ENCODE results near the gene ERMN. TPM values are rescaled to one million over a fixed set of nuclear protein-coding genes. Genes with fewer than 3 reads are reported as not detected.
A peak's percentile ranks its signal among the peaks of the same experiment; 100 is the strongest.

The ERMN gene
- total RNA-seq, 2 donors from 2014 or later = 0.11 to 0.37 TPM

GRCh38 chr2:157296490-157296889 is 29.1 kb downstream of the ERMN start:
- Histone ChIP-seq H3K4me1 (no peaks in the 10 kb centered on the region), H3K36me3 (no peaks in the 10 kb centered on the region), H3K27ac (no peak overlapping the region), H3K27me3 (no peaks in the 10 kb centered on the region), H3K9me3 (no peaks in the 10 kb centered on the region), H3K9ac (ENCODE audit: low read depth in 2 of 2, low read length in 2 of 2) (no peak overlapping the region), H3K4me3 (no peak overlapping the region)
- DNase-seq = no peak
- intact Hi-C loops (cut with DNase I) = no loop called here
- TF ChIP-seq, protein P1, sequence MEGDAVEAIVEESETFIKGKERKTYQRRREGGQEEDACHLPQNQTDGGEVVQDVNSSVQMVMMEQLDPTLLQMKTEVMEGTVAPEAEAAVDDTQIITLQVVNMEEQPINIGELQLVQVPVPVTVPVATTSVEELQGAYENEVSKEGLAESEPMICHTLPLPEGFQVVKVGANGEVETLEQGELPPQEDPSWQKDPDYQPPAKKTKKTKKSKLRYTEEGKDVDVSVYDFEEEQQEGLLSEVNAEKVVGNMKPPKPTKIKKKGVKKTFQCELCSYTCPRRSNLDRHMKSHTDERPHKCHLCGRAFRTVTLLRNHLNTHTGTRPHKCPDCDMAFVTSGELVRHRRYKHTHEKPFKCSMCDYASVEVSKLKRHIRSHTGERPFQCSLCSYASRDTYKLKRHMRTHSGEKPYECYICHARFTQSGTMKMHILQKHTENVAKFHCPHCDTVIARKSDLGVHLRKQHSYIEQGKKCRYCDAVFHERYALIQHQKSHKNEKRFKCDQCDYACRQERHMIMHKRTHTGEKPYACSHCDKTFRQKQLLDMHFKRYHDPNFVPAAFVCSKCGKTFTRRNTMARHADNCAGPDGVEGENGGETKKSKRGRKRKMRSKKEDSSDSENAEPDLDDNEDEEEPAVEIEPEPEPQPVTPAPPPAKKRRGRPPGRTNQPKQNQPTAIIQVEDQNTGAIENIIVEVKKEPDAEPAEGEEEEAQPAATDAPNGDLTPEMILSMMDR (IDR thresholded peaks at IDR 0.05) = no peak

DNA sequence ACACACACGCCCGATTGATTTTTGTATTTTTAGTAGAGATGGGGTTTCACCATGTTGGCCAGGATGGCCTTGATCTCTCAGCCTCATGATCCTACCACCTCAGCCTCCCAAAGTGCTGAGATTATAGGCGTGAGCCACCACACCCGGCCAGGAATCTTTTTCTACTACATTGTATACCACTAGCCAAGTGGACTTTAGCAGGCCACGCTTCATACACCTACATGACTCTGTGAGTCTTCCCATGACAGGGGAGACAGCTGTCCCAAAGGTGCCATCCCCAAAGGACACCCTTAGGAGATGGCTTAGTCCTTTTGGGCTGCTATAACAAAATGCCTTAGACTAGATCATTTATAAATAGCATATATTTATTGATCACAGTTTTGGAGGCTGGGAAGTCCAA is 32.8 kb downstream of the ERMN start:
- TF ChIP-seq, protein P1 (IDR thresholded peaks at IDR 0.05) = no peak
- intact Hi-C loops (cut with DNase I) = no loop called here

DNA sequence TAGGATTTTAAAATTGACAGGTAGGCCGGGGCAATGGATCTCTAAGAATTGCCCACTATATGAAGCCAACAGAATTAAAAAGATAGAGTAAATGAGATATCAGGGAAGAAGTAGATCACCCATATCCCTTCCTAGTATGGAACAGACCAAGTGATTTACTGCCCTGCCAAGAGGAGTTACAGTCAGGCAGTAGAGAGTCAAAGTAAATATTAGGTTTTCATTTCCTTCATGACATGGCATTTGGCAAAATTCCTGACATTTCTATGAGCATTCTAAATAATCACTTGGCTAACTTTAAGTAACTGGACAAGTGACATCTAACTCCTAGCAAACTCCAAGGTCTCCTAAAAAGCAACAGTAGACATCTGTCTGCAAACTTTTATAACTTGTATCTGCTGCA is 34.6 kb downstream of the ERMN start:
- DNase-seq = no peak
- no peak overlapping the region for H3K4me3 ChIP-seq
- no peak overlapping the region for H3K9ac ChIP-seq (ENCODE audit: low read depth in 2 of 2, low read length in 2 of 2)
- no peaks in the 10 kb centered on the region for H3K4me1 ChIP-seq
- TF ChIP-seq, protein P1 (IDR thresholded peaks at IDR 0.05) = no peak
- H3K27me3 ChIP-seq = no peaks in the 10 kb centered on the region
- no peaks in the 10 kb centered on the region for H3K9me3 ChIP-seq
- H3K27ac ChIP-seq = no peak overlapping the region
- H3K36me3 ChIP-seq = no peaks in the 10 kb centered on the region
- intact Hi-C loops (cut with DNase I) = no loop called here

More for the DNA sequence above, 32.8 kb downstream of the ERMN start:
- H3K27ac ChIP-seq = no peak overlapping the region
- H3K4me1 ChIP-seq = no peaks in the 10 kb centered on the region
- no peak overlapping the region for H3K4me3 ChIP-seq
- H3K36me3 ChIP-seq = no peaks in the 10 kb centered on the region
- no peaks in the 10 kb centered on the region for H3K27me3 ChIP-seq
- H3K9me3 ChIP-seq = no peaks in the 10 kb centered on the region
- H3K9ac ChIP-seq (ENCODE audit: low read depth in 2 of 2, low read length in 2 of 2) = no peak overlapping the region
- DNase-seq = no peak

- H3K9ac ChIP-seq (ENCODE audit: low read depth in 2 of 2, low read length in 2 of 2) = no peak overlapping the region
- no peak for DNase-seq
- H3K27ac ChIP-seq = no peak overlapping the region
- TF ChIP-seq, protein P1 (IDR thresholded peaks at IDR 0.05) = no peak
- H3K36me3 ChIP-seq = no peaks in the 10 kb centered on the region
- intact Hi-C loops (cut with DNase I) = no loop called here
- H3K9me3 ChIP-seq = no peaks in the 10 kb centered on the region
- no peaks in the 10 kb centered on the region for H3K4me1 ChIP-seq
- H3K4me3 ChIP-seq = no peak overlapping the region
- no peaks in the 10 kb centered on the region for H3K27me3 ChIP-seq
Measured at GRCh38 chr2:157290525-157290924, 35.1 kb downstream of the ERMN start.

- DNase-seq = no peak
- TF ChIP-seq, protein P1 (IDR thresholded peaks at IDR 0.05) = no peak
- no peak overlapping the region for H3K4me3 ChIP-seq
- H3K4me1 ChIP-seq = no peaks in the 10 kb centered on the region
- H3K36me3 ChIP-seq = no peaks in the 10 kb centered on the region
- no peak overlapping the region for H3K9ac ChIP-seq (ENCODE audit: low read depth in 2 of 2, low read length in 2 of 2)
- no peaks in the 10 kb centered on the region for H3K27me3 ChIP-seq
- H3K27ac ChIP-seq = no peak overlapping the region
- intact Hi-C loops (cut with DNase I) = no loop called here
- H3K9me3 ChIP-seq = no peaks in the 10 kb centered on the region
Measured at GRCh38 chr2:157287160-157287559, 38.5 kb downstream of the ERMN start.

DNA sequence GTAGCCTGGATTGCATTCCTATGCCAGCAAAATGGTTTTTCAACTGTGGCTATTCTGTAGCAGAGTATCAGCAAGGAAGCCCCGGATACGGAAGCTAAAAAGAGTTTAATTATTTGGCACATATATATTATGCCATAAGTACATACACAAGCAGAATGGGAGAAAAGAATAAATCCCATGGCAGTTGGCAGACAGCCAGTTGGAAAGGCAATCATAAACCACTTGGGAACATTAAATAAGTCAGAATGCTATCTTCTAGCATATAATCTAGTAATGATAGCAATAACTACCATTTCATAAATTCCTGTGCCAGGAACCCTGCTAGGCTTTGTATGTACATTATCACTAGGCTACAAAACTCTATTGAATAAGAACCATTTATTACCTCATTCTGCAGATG is 42.2 kb downstream of the ERMN start:
- Histone ChIP-seq H3K4me3 (no peak overlapping the region), H3K27me3 (no peaks in the 10 kb centered on the region), H3K4me1 (no peaks in the 10 kb centered on the region), H3K9ac (ENCODE audit: low read depth in 2 of 2, low read length in 2 of 2) (no peak overlapping the region), H3K27ac (no peak overlapping the region), H3K9me3 (no peaks in the 10 kb centered on the region), H3K36me3 (no peaks in the 10 kb centered on the region)
- peak; percentile 58 for DNase-seq
- intact Hi-C loops (cut with DNase I) = no loop called here
- TF ChIP-seq, protein P1 (IDR thresholded peaks at IDR 0.05) = no peak
